HepG2 (cell line): Measurements from ENCODE around the gene LCLAT1. TPM values are rescaled to one million over a fixed set of nuclear protein-coding genes. Genes with fewer than 3 reads are reported as not detected.

Source experiments
- BORCS8-MEF2B ChIP-seq: sonication (generic); formaldehyde crosslinking; IDR thresholded peaks from 2 replicates; pipeline ENCODE4 v1.8.0; 2022; ENCODE audit warnings: mild to moderate bottlenecking, missing genetic modification reagents
- CEBPB ChIP-seq: IDR thresholded peaks from 2 replicates; pipeline ENCODE4 v1.6.1; 2011; ENCODE audit warnings: low read depth, low read length, improper control_type of control experiment, borderline replicate concordance
- CEBPG ChIP-seq: IDR thresholded peaks from 2 replicates; pipeline ENCODE4 v1.6.1; 2016
- FLYWCH1 ChIP-seq: sonication (generic); formaldehyde crosslinking; IDR thresholded peaks from 2 replicates; pipeline ENCODE4 v1.8.1; 2023; ENCODE audit warnings: mild to moderate bottlenecking, missing genetic modification reagents
- FOXJ3 ChIP-seq: sonication (generic); formaldehyde crosslinking; IDR thresholded peaks from 2 replicates; pipeline ENCODE4 v1.4.0; 2020; ENCODE audit warnings: missing genetic modification reagents, mild to moderate bottlenecking, borderline replicate concordance
- HNF4A ChIP-seq: sonication (generic); formaldehyde crosslinking; IDR thresholded peaks from 2 replicates; pipeline ENCODE4 v1.4.0; 2020; ENCODE audit warnings: missing genetic modification reagents
- HOMEZ ChIP-seq: IDR thresholded peaks from 2 replicates; pipeline ENCODE4 v1.6.1; 2016; ENCODE audit warnings: low read depth
- MAFK ChIP-seq, 2 experiments: IDR thresholded peaks in 1 of 2; conservative IDR thresholded peaks in 1 of 2; 2 replicates each; pipeline ENCODE4 v1.6.1; 2011; ENCODE audit warnings: improper control_type of control experiment in 2 of 2, low read length in 2 of 2
- NAIF1 ChIP-seq: sonication (generic); formaldehyde crosslinking; IDR thresholded peaks from 2 replicates; pipeline ENCODE4 v1.5.0; 2020; ENCODE audit warnings: mild to moderate bottlenecking, missing genetic modification reagents, borderline replicate concordance
- NCOA2 ChIP-seq: sonication (generic); formaldehyde crosslinking; IDR thresholded peaks from 2 replicates; pipeline ENCODE4 v1.8.0; 2022; ENCODE audit warnings: inconsistent platforms
- NRL ChIP-seq: sonication (generic); formaldehyde crosslinking; IDR thresholded peaks from 2 replicates; pipeline ENCODE4 v1.5.0; 2020; ENCODE audit warnings: missing genetic modification reagents, mild to moderate bottlenecking, moderate library complexity, borderline replicate concordance
- POLR2AphosphoS2 ChIP-seq: IDR thresholded peaks from 2 replicates; pipeline ENCODE4 v1.6.1; 2011; ENCODE audit warnings: low read depth, low read length, improper control_type of control experiment
- RXRB ChIP-seq: IDR thresholded peaks from 2 replicates; pipeline ENCODE4 v1.6.1; 2016; ENCODE audit warnings: borderline replicate concordance, missing genetic modification reagents, missing compliant biosample characterization
- SCMH1 ChIP-seq: sonication (generic); formaldehyde crosslinking; IDR thresholded peaks from 2 replicates; pipeline ENCODE4 v1.9.0; 2021; ENCODE audit warnings: missing genetic modification reagents, mild to moderate bottlenecking, borderline replicate concordance
- SNAPC2 ChIP-seq: sonication (generic); formaldehyde crosslinking; IDR thresholded peaks from 2 replicates; pipeline ENCODE4 v1.8.1; 2022; ENCODE audit warnings: mild to moderate bottlenecking, missing genetic modification reagents
- XRCC5 ChIP-seq: fragments of 200-400 bp; formaldehyde crosslinking; optimal IDR thresholded peaks from 2 replicates; pipeline ENCODE3; 2017; ENCODE audit warnings: mild to moderate bottlenecking, low read length
- ZNF17 ChIP-seq: sonication (generic); formaldehyde crosslinking; IDR thresholded peaks from 2 replicates; pipeline ENCODE4 v1.5.0; 2020; ENCODE audit warnings: mild to moderate bottlenecking, missing genetic modification reagents
- ZNF460 ChIP-seq: sonication (generic); formaldehyde crosslinking; IDR thresholded peaks from 2 replicates; pipeline ENCODE4 v1.5.1; 2020; ENCODE audit warnings: missing genetic modification reagents, mild to moderate bottlenecking, borderline replicate concordance
- ZNF780A ChIP-seq: sonication (generic); formaldehyde crosslinking; IDR thresholded peaks from 2 replicates; pipeline ENCODE4 v1.8.0; 2022; ENCODE audit warnings: mild to moderate bottlenecking, missing genetic modification reagents, moderate library complexity
- polyA plus RNA-seq, 8 experiments: library from polyadenylated mRNA; depleted of rRNA in 3 of 8; stranded (reverse) in 7 of 8; unstranded in 1 of 8; fragments of >200 nt; fragmentation: Illumina TruSeq in 4 of 8; extraction: Trizol in 4 of 8; gene quantifications; 2 replicates each; pipeline versions ENCODE4 v1.2.1 to v1.2.3, GENCODE V29; 2011 to 2016; ENCODE audit warnings: low read depth in 4 of 8, missing spikeins in 1 of 8, mixed read lengths in 1 of 8; ENCODE audit not compliant: insufficient read depth in 1 of 8
- total RNA-seq, 5 experiments: library from RNA; depleted of rRNA; stranded (reverse); fragments of >200 nt; fragmentation: Illumina TruSeq; extraction: Trizol; gene quantifications; 2 replicates each; pipeline ENCODE4 v1.2.3, GENCODE V29; 2016; ENCODE audit warnings: low read depth in 1 of 5
- TF ChIP-seq, protein P1 (sequence below): sonication (generic); formaldehyde crosslinking; IDR thresholded peaks from 2 replicates; pipeline ENCODE4 v1.4.0; 2020; ENCODE audit warnings: missing genetic modification reagents
- TF ChIP-seq, protein P2 (sequence below): sonication (generic); formaldehyde crosslinking; IDR thresholded peaks from 2 replicates; pipeline ENCODE4 v1.8.1; 2023; ENCODE audit warnings: missing genetic modification reagents, inconsistent platforms, borderline replicate concordance
- TF ChIP-seq, protein P3 (sequence below): IDR thresholded peaks from 2 replicates; pipeline ENCODE4 v1.6.1; 2012; ENCODE audit warnings: inconsistent platforms
- TF ChIP-seq, protein P4 (sequence below): sonication (generic); formaldehyde crosslinking; IDR thresholded peaks from 2 replicates; pipeline ENCODE4 v1.9.0; 2021; ENCODE audit warnings: missing genetic modification reagents, mild to moderate bottlenecking, borderline replicate concordance

LCLAT1 gene
- total and polyA plus RNA-seq, 2 of the 13 experiments (the other 11 are each of a cell fraction or from before 2014, with no cell fraction given), result 18.0 to 28.0 TPM

DNA sequence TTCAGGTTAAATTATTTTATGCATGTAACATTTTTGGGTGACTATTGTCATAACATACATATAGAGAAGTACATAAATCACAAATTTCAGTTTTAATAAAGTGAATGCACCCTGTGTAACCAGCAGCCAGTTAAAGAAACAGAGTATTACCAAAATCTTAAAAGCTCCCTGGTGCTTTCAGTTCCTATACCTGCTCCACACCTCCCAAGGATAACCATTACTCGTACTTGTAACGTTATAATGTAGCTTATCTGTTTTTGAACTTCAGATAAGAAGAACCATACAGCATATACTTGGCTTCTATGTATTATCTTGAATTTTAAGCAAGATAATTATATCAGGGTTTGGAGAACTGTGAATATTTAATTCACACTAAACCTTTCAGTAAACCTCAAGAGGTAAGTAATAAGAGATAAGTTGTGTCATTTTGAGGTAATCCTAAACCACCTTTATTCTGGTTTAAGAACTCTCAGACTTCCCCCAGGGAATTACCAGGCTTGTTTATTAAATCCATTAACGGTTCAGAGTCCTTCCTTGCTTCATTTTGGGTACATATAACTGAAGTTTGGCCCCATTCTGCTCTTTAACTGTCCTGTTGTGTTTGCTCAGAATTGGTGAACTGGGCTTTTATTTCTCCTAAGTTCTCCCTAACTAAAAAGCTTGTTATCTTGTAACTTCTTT is 58.6 kb downstream of the LCLAT1 start (continued):
- TF ChIP-seq CEBPB (peak; percentile 41; the same call in 1 of the 2 replicates), XRCC5 (no peak), SCMH1 (no peak), FOXJ3 (CRISPR knock-in tag) (peak; percentile 57; the same call in 1 of the 2 replicates), ZNF780A (CRISPR knock-in tag) (no peak), HNF4A (CRISPR knock-in tag) (peak; percentile 89), MAFK (conservative IDR thresholded peaks at IDR 0.05 in 1 of 2, IDR thresholded peaks at IDR 0.05 in 1 of 2; ENCODE audit: low read length in 2 of 2) (no peak), RXRB (CRISPR knock-in tag) (peak; percentile 52; the same call in 1 of the 2 replicates), HOMEZ (CRISPR knock-in tag) (peak; percentile 49; the same call in 1 of the 2 replicates), NCOA2 (CRISPR knock-in tag) (0 out of 2 replicates have a peak, but pooled peaks have one; percentile 25), ZNF17 (no peak), NAIF1 (CRISPR knock-in tag) (no peak), CEBPG (CRISPR knock-in tag) (peak; percentile 68), ZNF460 (CRISPR knock-in tag) (no peak), POLR2AphosphoS2 (no peak), NRL (no peak), SNAPC2 (CRISPR knock-in tag) (no peak), BORCS8-MEF2B (CRISPR knock-in tag) (no peak), FLYWCH1 (CRISPR knock-in tag) (no peak)
- TF ChIP-seq, protein P1, sequence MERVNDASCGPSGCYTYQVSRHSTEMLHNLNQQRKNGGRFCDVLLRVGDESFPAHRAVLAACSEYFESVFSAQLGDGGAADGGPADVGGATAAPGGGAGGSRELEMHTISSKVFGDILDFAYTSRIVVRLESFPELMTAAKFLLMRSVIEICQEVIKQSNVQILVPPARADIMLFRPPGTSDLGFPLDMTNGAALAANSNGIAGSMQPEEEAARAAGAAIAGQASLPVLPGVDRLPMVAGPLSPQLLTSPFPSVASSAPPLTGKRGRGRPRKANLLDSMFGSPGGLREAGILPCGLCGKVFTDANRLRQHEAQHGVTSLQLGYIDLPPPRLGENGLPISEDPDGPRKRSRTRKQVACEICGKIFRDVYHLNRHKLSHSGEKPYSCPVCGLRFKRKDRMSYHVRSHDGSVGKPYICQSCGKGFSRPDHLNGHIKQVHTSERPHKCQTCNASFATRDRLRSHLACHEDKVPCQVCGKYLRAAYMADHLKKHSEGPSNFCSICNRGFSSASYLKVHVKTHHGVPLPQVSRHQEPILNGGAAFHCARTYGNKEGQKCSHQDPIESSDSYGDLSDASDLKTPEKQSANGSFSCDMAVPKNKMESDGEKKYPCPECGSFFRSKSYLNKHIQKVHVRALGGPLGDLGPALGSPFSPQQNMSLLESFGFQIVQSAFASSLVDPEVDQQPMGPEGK, result no peak
- TF ChIP-seq, protein P2, sequence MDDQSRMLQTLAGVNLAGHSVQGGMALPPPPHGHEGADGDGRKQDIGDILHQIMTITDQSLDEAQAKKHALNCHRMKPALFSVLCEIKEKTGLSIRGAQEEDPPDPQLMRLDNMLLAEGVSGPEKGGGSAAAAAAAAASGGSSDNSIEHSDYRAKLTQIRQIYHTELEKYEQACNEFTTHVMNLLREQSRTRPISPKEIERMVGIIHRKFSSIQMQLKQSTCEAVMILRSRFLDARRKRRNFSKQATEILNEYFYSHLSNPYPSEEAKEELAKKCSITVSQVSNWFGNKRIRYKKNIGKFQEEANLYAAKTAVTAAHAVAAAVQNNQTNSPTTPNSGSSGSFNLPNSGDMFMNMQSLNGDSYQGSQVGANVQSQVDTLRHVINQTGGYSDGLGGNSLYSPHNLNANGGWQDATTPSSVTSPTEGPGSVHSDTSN, result no peak
- TF ChIP-seq, protein P3, sequence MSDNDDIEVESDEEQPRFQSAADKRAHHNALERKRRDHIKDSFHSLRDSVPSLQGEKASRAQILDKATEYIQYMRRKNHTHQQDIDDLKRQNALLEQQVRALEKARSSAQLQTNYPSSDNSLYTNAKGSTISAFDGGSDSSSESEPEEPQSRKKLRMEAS, result no peak
- TF ChIP-seq, protein P4, sequence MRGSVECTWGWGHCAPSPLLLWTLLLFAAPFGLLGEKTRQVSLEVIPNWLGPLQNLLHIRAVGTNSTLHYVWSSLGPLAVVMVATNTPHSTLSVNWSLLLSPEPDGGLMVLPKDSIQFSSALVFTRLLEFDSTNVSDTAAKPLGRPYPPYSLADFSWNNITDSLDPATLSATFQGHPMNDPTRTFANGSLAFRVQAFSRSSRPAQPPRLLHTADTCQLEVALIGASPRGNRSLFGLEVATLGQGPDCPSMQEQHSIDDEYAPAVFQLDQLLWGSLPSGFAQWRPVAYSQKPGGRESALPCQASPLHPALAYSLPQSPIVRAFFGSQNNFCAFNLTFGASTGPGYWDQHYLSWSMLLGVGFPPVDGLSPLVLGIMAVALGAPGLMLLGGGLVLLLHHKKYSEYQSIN, result no peak
